Esophagus muscularis mucosa (tissue), 3 donors: Measurements from ENCODE around the gene HSD17B3.

Source experiments
- CTCF ChIP-seq, 3 experiments: fragments of 200-600 bp in 2 of 3; fragments of 450-650 bp in 1 of 3; sonication (generic) in 2 of 3; IDR thresholded peaks; one replicate each; pipeline ENCODE4 v1.5.1; 2017 to 2019; ENCODE audit warnings: antibody characterized with exemption in 3 of 3, mild to moderate bottlenecking in 2 of 3, moderate library complexity in 1 of 3
- EP300 ChIP-seq: sonication (generic); formaldehyde crosslinking; IDR thresholded peaks from one replicate; pipeline ENCODE4 v1.6.1; 2017; ENCODE audit warnings: antibody characterized with exemption

DNA sequence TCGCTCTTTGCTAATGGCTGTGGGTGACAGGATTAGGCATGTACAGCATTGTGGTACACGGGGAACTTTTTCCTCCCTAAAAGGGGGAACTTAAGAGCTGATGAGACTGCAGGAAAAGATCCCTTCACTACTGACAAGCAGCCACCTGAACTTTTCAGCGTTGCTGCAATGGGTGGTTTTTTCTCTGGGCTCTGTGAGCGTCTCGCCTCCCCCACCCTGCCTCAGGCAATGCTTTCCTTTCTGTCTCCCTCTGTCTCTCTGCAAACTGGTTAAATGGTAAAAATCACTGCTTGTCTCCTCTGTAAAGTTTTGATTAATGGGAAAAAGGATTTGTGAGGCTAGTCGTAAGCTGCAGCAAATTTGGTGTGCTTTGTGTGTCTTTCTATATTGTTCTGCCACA is 20.3 kb downstream of the HSD17B3 start:
- TF ChIP-seq CTCF (IDR thresholded peaks at IDR 0.05) (no peak), EP300 (no peak)
